Adrenal gland (tissue), 12 donors: ENCODE data around the gene EPHB2. TPM values are rescaled to one million over a fixed set of nuclear protein-coding genes. Genes with fewer than 3 reads are reported as not detected.

Experiments
- DNase-seq, 7 donors: peaks; one replicate each; pipeline ENCODE4 v3.0.0-alpha.2; 2019 to 2020
- H3K27ac ChIP-seq, 5 donors: fragments of 200-600 bp; sonication (generic) in 4 of 5; 1 replicate in 3 of 5; 2 replicates in 2 of 5; pipeline versions ENCODE4 v1.5.1 to v1.8.0; 2016 to 2020; ENCODE audit warnings: mild to moderate bottlenecking in 1 of 5
- H3K27me3 ChIP-seq: fragments of 200-600 bp; 2 replicates; pipeline ENCODE4 v1.8.0; 2021
- H3K36me3 ChIP-seq, 2 donors: fragments of 200-600 bp; replicated peaks in 1 of 2; 1 replicate in 1 of 2; 2 replicates in 1 of 2; pipeline versions ENCODE4 v1.5.1 to v1.8.0; 2018 to 2022
- H3K4me1 ChIP-seq, 2 donors: fragments of 200-600 bp; replicated peaks in 1 of 2; 1 replicate in 1 of 2; 2 replicates in 1 of 2; pipeline versions ENCODE4 v1.5.1 to v1.8.0; 2018 to 2021
- H3K4me3 ChIP-seq, 4 donors: fragments of 200-600 bp; sonication (generic) in 3 of 4; one replicate each; pipeline ENCODE4 v1.5.1; 2016 to 2018
- H3K9me3 ChIP-seq, 3 donors: fragments of 200-600 bp; sonication (generic) in 1 of 3; replicated peaks in 1 of 3; 1 replicate in 2 of 3; 2 replicates in 1 of 3; pipeline versions ENCODE4 v1.5.1 to v1.8.0; 2016 to 2021
- POLR2A ChIP-seq, 2 donors: fragments of 450-650 bp; IDR thresholded peaks; one replicate each; pipeline ENCODE4 v1.6.1; 2017; ENCODE audit warnings: antibody characterized with exemption in 2 of 2, mild to moderate bottlenecking in 2 of 2, moderate library complexity in 1 of 2
- WGBS, 4 donors: extraction: QIAGEN DNeasy Blood & Tissue Kit in 2 of 4; methylation state at CpG; one replicate each; pipeline versions ENCODE4 v1.1.5 to v1.1.7; 2013 to 2017; 5-methylcytosine and 5-hydroxymethylcytosine counted together
- intact Hi-C, 2 donors: fragments of 100-400 bp; cut with DNase I; formaldehyde crosslinking; loops; one replicate each; pipeline versions ENCODE4 v1.14.1 to v1.15.0; 2022 to 2023
- polyA plus RNA-seq, 3 donors: library from polyadenylated mRNA; stranded (reverse); fragments of 200-250 nt in 2 of 3; fragments of 350-450 nt in 1 of 3; fragmentation: Illumina TruSeq in 1 of 3; extraction: RNeasy Lipid Tissue Mini Kit (QIAGEN cat#74804) in 1 of 3; gene quantifications; one replicate each; pipeline ENCODE4 v1.2.3, GENCODE V29; 2013 to 2014
- total RNA-seq, 9 donors: library from RNA; depleted of rRNA in 4 of 9; stranded (reverse); fragments of >200 nt in 4 of 9; fragments of 120-200 nt in 1 of 9; fragmentation: NEBNext Ultra II Directional in 1 of 9; extraction: Animal tissue kit (Norgen Biotek cat#: 25700) in 1 of 9; gene quantifications; one replicate each; pipeline versions ENCODE4 v1.1.0 to v1.2.4, GENCODE V29; 2013 to 2023
- TF ChIP-seq, protein P1 (sequence below), 6 experiments: fragments of 450-650 bp in 4 of 6; fragments of 200-600 bp in 2 of 6; sonication (generic) in 1 of 6; IDR thresholded peaks; 1 replicate in 5 of 6; 2 replicates in 1 of 6; pipeline versions ENCODE4 v1.5.1 to v1.8.0; 2016 to 2021; ENCODE audit warnings: antibody characterized with exemption in 6 of 6, mild to moderate bottlenecking in 2 of 6, moderate library complexity in 1 of 6
- donor health status: healthy with polysubstance abuse.
- donor health status: Bipolar disorder and iron deficiency.
- donor health status: DM: yes; HTN: yes; CAD: no.
- donor health status: DM: no; HTN: no; CAD: no.
- donor health status: DM: no; HTN: no; CAD: no.
- donor health status: DM: yes; HTN: yes; CAD: no.

The EPHB2 gene
- total and polyA plus RNA-seq, 12 donors, result 0.67 to 10.3 (median 3.1) TPM

DNA sequence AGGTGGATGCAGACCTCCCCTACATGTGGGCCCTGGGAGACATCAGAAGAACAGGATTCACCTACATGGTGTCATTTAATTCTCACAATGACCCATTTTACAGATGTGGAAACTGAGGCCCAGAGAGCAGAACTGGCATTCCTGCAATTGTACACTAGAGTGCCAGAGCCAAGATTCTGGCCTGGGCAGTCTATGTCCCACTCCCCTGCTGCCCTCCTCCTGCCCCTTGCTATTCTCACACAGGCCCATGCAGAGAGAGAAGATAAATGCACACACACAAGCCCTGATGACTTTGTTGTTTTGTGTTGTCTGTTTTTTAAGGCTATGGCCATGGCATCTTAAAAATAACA is 64.2 kb downstream of the EPHB2 start:
- peak overlapping the region in 2 of 5 donors; percentile 29 to 39 for H3K27ac ChIP-seq
- H3K36me3 ChIP-seq, result no peaks in the 10 kb centered on the region
- no peaks in the 10 kb centered on the region for H3K27me3 ChIP-seq
- intact Hi-C loops, result no loop called here
- TF ChIP-seq POLR2A (IDR thresholded peaks at IDR 0.05), result no peak
- TF ChIP-seq, protein P1, sequence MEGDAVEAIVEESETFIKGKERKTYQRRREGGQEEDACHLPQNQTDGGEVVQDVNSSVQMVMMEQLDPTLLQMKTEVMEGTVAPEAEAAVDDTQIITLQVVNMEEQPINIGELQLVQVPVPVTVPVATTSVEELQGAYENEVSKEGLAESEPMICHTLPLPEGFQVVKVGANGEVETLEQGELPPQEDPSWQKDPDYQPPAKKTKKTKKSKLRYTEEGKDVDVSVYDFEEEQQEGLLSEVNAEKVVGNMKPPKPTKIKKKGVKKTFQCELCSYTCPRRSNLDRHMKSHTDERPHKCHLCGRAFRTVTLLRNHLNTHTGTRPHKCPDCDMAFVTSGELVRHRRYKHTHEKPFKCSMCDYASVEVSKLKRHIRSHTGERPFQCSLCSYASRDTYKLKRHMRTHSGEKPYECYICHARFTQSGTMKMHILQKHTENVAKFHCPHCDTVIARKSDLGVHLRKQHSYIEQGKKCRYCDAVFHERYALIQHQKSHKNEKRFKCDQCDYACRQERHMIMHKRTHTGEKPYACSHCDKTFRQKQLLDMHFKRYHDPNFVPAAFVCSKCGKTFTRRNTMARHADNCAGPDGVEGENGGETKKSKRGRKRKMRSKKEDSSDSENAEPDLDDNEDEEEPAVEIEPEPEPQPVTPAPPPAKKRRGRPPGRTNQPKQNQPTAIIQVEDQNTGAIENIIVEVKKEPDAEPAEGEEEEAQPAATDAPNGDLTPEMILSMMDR (IDR thresholded peaks at IDR 0.05), result no peak
- peaks cover 0 to 13% of the 10 kb centered on the region in 2 donors for H3K4me1 ChIP-seq
- no peaks in the 10 kb centered on the region for H3K9me3 ChIP-seq
- no peak for DNase-seq
- no peak overlapping the region for H3K4me3 ChIP-seq

GRCh38 chr1:22775478-22775877 is 64.8 kb downstream of the EPHB2 start:
- peaks cover 0 to 13% of the 10 kb centered on the region in 2 donors for H3K4me1 ChIP-seq
- 67 to 75% (median 70%) methylated on average over 5 to 7 of the region's 7 CpGs for WGBS, 4 donors
- H3K4me3 ChIP-seq, result no peak overlapping the region
- H3K9me3 ChIP-seq, result no peaks in the 10 kb centered on the region
- no peaks in the 10 kb centered on the region for H3K36me3 ChIP-seq
- TF ChIP-seq, protein P1 (IDR thresholded peaks at IDR 0.05), result no peak
- TF ChIP-seq POLR2A (IDR thresholded peaks at IDR 0.05), result no peak
- no peaks in the 10 kb centered on the region for H3K27me3 ChIP-seq
- no peak for DNase-seq
- intact Hi-C loops, result no loop called here
- no peak overlapping the region for H3K27ac ChIP-seq

GRCh38 chr1:22776035-22776613 is 65.5 kb downstream of the EPHB2 start:
- Histone ChIP-seq H3K27ac (peak overlapping the region in 1 of 5 donors; percentile 29), H3K4me3 (no peak overlapping the region), H3K27me3 (no peaks in the 10 kb centered on the region), H3K9me3 (no peaks in the 10 kb centered on the region), H3K36me3 (no peaks in the 10 kb centered on the region), H3K4me1 (peaks cover 0 to 13% of the 10 kb centered on the region in 2 donors)
- TF ChIP-seq POLR2A (IDR thresholded peaks at IDR 0.05), result no peak
- TF ChIP-seq, protein P1 (IDR thresholded peaks at IDR 0.05), result no peak
- WGBS, 4 donors, result 51 to 63% (median 55%) methylated on average over 10 of the region's 10 CpGs
- intact Hi-C loops, result no loop called here
- DNase-seq, result no peak

DNA sequence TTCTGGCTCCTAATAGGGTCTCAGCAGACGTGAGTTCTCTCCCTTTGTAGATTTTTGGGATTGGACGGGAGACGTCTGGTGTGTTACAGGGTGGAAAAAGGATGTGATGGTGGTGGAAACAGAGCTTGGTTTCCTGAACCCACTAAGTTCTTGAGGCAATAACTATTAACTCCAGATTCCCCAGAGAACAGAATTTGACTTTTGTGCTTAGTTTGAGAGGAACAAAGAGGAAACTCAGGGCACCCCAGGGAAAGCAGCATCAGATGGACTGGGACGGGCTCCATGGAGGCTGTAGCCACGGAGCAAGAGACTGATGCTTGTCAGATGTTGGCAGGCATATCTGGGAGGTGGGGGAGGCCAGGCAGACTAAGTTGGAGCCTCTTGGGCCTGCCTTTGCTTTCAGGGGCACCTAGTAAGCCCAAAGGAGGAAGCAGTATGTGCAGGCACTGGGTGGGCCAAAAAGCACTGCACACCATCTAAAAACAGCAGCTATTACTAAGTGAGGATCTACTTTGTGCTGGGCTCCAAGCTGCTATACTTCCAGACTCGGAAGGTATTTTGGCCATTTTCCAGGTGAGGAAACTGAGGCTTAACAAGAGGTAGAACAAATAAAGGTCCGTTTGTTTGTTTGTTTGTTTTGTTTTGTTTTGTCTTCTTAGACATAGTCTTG is 66.9 kb downstream of the EPHB2 start:
- intact Hi-C loops, result no loop called here
- 65 to 87% (median 73%) methylated on average over 6 to 7 of the region's 7 CpGs for WGBS, 4 donors
- no peak for DNase-seq
- Histone ChIP-seq H3K9me3 (no peaks in the 10 kb centered on the region), H3K27ac (no peak overlapping the region), H3K4me1 (peaks cover 0 to 13% of the 10 kb centered on the region in 2 donors), H3K27me3 (no peaks in the 10 kb centered on the region), H3K4me3 (no peak overlapping the region), H3K36me3 (no peaks in the 10 kb centered on the region)
- TF ChIP-seq, protein P1 (IDR thresholded peaks at IDR 0.05), result no peak
